H1 (cell line): ENCODE measurements around the gene ZNF644. TPM values are rescaled to one million over a fixed set of nuclear protein-coding genes. Genes with fewer than 3 reads are reported as not detected.

Experiments used
- CTCF ChIA-PET: fragments of 300-600 bp; sonication (Branson Sonifier 250); formaldehyde crosslinking; loops from one replicate; lab custom pipeline; 2021; ENCODE audit not compliant: partially characterized antibody; lab: Charles Lee
- POLR2A ChIA-PET: fragments of 300-600 bp; sonication (Branson Sonifier 250); formaldehyde crosslinking; loops from one replicate; lab custom pipeline; 2021; ENCODE audit warnings: inconsistent platforms; ENCODE audit not compliant: partially characterized antibody; lab: Charles Lee
- DNase-seq, 2 experiments: peaks; one replicate each; pipeline versions ENCODE4 v3.0.0 to v3.0.0-alpha.2; 2010 to 2022; ENCODE audit warnings: low spot score in 2 of 2, low read depth in 1 of 2, mixed read lengths in 1 of 2
- FAIRE-seq: peaks from 2 replicates; lab custom pipeline; 2011; peaks lifted over from hg19 to GRCh38; lab: Jason Lieb, UNC
- H2AFZ ChIP-seq: 2 replicates; pipeline ENCODE4 v1.8.1; 2012; ENCODE audit warnings: low read length, inconsistent platforms
- H2AK5ac ChIP-seq: 2 replicates; pipeline ENCODE4 v1.6.1; 2013; ENCODE audit warnings: low read depth, low read length
- H2BK120ac ChIP-seq: replicated peaks from 2 replicates; pipeline ENCODE3; 2013; ENCODE audit warnings: low read depth, low read length, inconsistent platforms
- H2BK12ac ChIP-seq: 2 replicates; pipeline ENCODE4 v1.6.1; 2013; ENCODE audit warnings: low read depth, low read length
- H2BK15ac ChIP-seq: 2 replicates; pipeline ENCODE4 v1.6.1; 2013; ENCODE audit warnings: low read length
- H2BK20ac ChIP-seq: 2 replicates; pipeline ENCODE4 v1.6.1; 2013; ENCODE audit warnings: low read length
- H2BK5ac ChIP-seq: 2 replicates; pipeline ENCODE4 v1.6.1; 2013; ENCODE audit warnings: low read depth, low read length
- H3K14ac ChIP-seq: 2 replicates; pipeline ENCODE4 v1.6.1; 2013; ENCODE audit warnings: inconsistent platforms; ENCODE audit not compliant: insufficient read length
- H3K18ac ChIP-seq: 2 replicates; pipeline ENCODE4 v1.6.1; 2013; ENCODE audit warnings: low read length; ENCODE audit errors: extremely low read depth
- H3K23ac ChIP-seq: 2 replicates; pipeline ENCODE4 v1.6.1; 2013; ENCODE audit warnings: inconsistent platforms; ENCODE audit not compliant: insufficient read length
- H3K23me2 ChIP-seq: 2 replicates; pipeline ENCODE4 v1.6.1; 2013; ENCODE audit warnings: low read depth, low read length
- H3K27ac ChIP-seq: 2 replicates; pipeline ENCODE4 v1.6.1; 2011; ENCODE audit warnings: low read depth, low read length, inconsistent platforms
- H3K27me3 ChIP-seq, 4 experiments: replicated peaks in 1 of 4; 1 replicate in 1 of 4; 2 replicates in 3 of 4; pipeline versions ENCODE4 v1.6.1 to v1.8.1; 2011 to 2013; ENCODE audit warnings: low read length in 3 of 4, mild to moderate bottlenecking in 3 of 4, inconsistent platforms in 2 of 4, mixed read lengths in 2 of 4, moderate library complexity in 1 of 4; ENCODE audit not compliant: control insufficient read depth in 3 of 4, insufficient read depth in 3 of 4; ENCODE audit errors: extremely low read depth in 1 of 4
- H3K36me3 ChIP-seq, 4 experiments: 2 replicates each; pipeline versions ENCODE4 v1.6.1 to v1.8.1; 2011 to 2013; ENCODE audit warnings: mild to moderate bottlenecking in 4 of 4, low read length in 3 of 4, moderate library complexity in 2 of 4, control low read depth in 1 of 4, inconsistent platforms in 1 of 4; ENCODE audit not compliant: insufficient read depth in 4 of 4, control insufficient read depth in 2 of 4
- H3K4ac ChIP-seq: replicated peaks from 2 replicates; pipeline ENCODE3; 2013; ENCODE audit warnings: low read length, low read depth, mixed read lengths, inconsistent platforms; ENCODE audit not compliant: insufficient read length
- H3K4me1 ChIP-seq, 4 experiments: replicated peaks in 1 of 4; 1 replicate in 1 of 4; 2 replicates in 3 of 4; pipeline versions ENCODE4 v1.6.1 to v1.8.1; 2011 to 2013; ENCODE audit warnings: low read length in 3 of 4, inconsistent platforms in 2 of 4, mixed read lengths in 1 of 4; ENCODE audit not compliant: insufficient read depth in 4 of 4, control insufficient read depth in 3 of 4
- H3K4me2 ChIP-seq, 2 experiments: 2 replicates each; pipeline versions ENCODE4 v1.6.1 to v1.8.1; 2011 to 2013; ENCODE audit warnings: low read depth in 2 of 2, low read length in 2 of 2, control low read depth in 1 of 2, inconsistent platforms in 1 of 2, mild to moderate bottlenecking in 1 of 2; ENCODE audit not compliant: insufficient read depth in 1 of 2
- H3K4me3 ChIP-seq, 4 experiments: fragments of 200-600, 300-600 bp in 1 of 4; sonication (generic), shearing (Covaris generic), sonication (Bioruptor Twin) in 1 of 4; 2 replicates each; pipeline versions ENCODE4 v1.5.1 to v1.8.1; 2011 to 2016; ENCODE audit warnings: low read length in 4 of 4, low read depth in 3 of 4, control low read depth in 2 of 4, inconsistent platforms in 2 of 4, mild to moderate bottlenecking in 2 of 4, mixed read lengths in 1 of 4, moderate library complexity in 1 of 4; ENCODE audit not compliant: insufficient read depth in 2 of 4; ENCODE audit errors: extremely low read depth in 1 of 4
- H3K56ac ChIP-seq: replicated peaks from 2 replicates; pipeline ENCODE3; 2013; ENCODE audit warnings: low read depth, mild to moderate bottlenecking, mixed read lengths, low read length, inconsistent platforms; ENCODE audit not compliant: insufficient read length
- H3K79me1 ChIP-seq: 2 replicates; pipeline ENCODE4 v1.6.1; 2013; ENCODE audit warnings: low read depth, low read length, control low read depth
- H3K79me2 ChIP-seq, 2 experiments: 2 replicates each; pipeline versions ENCODE4 v1.6.1 to v1.8.1; 2012 to 2013; ENCODE audit warnings: low read length in 2 of 2, mild to moderate bottlenecking in 2 of 2, inconsistent platforms in 1 of 2; ENCODE audit not compliant: insufficient read depth in 2 of 2, control insufficient read depth in 1 of 2
- H3K9ac ChIP-seq, 4 experiments: replicated peaks in 1 of 4; 1 replicate in 1 of 4; 2 replicates in 3 of 4; pipeline versions ENCODE4 v1.6.1 to v1.8.1; 2011 to 2013; ENCODE audit warnings: low read depth in 3 of 4, low read length in 3 of 4, control low read depth in 2 of 4, mild to moderate bottlenecking in 2 of 4, moderate library complexity in 2 of 4, inconsistent platforms in 1 of 4; ENCODE audit errors: extremely low read depth in 1 of 4
- H3K9me3 ChIP-seq, 2 experiments: 2 replicates each; pipeline versions ENCODE4 v1.6.1 to v1.8.1; 2012 to 2013; ENCODE audit warnings: mild to moderate bottlenecking in 2 of 2, moderate library complexity in 2 of 2, control low read depth in 1 of 2, inconsistent platforms in 1 of 2, low read depth in 1 of 2, low read length in 1 of 2, mixed read lengths in 1 of 2; ENCODE audit not compliant: insufficient read depth in 2 of 2
- H4K20me1 ChIP-seq, 2 experiments: replicated peaks in 1 of 2; 2 replicates each; pipeline versions ENCODE3 to v1.8.1; 2011 to 2013; ENCODE audit warnings: inconsistent platforms in 2 of 2, low read length in 2 of 2, mild to moderate bottlenecking in 1 of 2; ENCODE audit not compliant: insufficient read depth in 2 of 2, control insufficient read depth in 1 of 2
- H4K5ac ChIP-seq: 2 replicates; pipeline ENCODE4 v1.6.1; 2013; ENCODE audit warnings: low read length, low read depth, mixed read lengths, inconsistent platforms; ENCODE audit not compliant: insufficient read length
- H4K8ac ChIP-seq: 2 replicates; pipeline ENCODE4 v1.8.0; 2013; ENCODE audit warnings: mild to moderate bottlenecking, moderate library complexity, low read length, inconsistent platforms; ENCODE audit not compliant: insufficient read depth; ENCODE audit errors: extremely low read depth
- H4K91ac ChIP-seq: replicated peaks from 2 replicates; pipeline ENCODE3; 2013; ENCODE audit warnings: low read length, mixed read lengths, inconsistent platforms; ENCODE audit not compliant: insufficient read length
- CBX5 ChIP-seq: fragments of 300-800, 300-1000 bp; sonication (generic); IDR thresholded peaks from 2 replicates; pipeline ENCODE4 v1.7.1; 2016; ENCODE audit warnings: antibody characterized with exemption, low read length, low read depth
- CREB1 ChIP-seq: IDR thresholded peaks from 2 replicates; pipeline ENCODE4 v1.6.1; 2012; ENCODE audit warnings: inconsistent platforms
- EP300 ChIP-seq, 2 experiments: IDR thresholded peaks; 1 replicate in 1 of 2; 2 replicates in 1 of 2; pipeline ENCODE4 v1.6.1; 2011 to 2012; ENCODE audit warnings: low read depth in 2 of 2, low read length in 2 of 2, mild to moderate bottlenecking in 2 of 2, borderline replicate concordance in 1 of 2, inconsistent platforms in 1 of 2, moderate library complexity in 1 of 2
- EZH2 ChIP-seq: fragments of 200-600 bp; sonication (generic); IDR thresholded peaks from 2 replicates; pipeline ENCODE4 v1.7.1; 2012; ENCODE audit warnings: low read depth, mild to moderate bottlenecking, moderate library complexity, low read length, inconsistent platforms; ENCODE audit not compliant: severe bottlenecking
- KDM1A ChIP-seq: fragments of 200-600, 300-600 bp; sonication (generic); IDR thresholded peaks from 2 replicates; pipeline ENCODE4 v1.7.1; 2016; ENCODE audit warnings: mild to moderate bottlenecking, low read length, borderline replicate concordance
- KDM4A ChIP-seq: IDR thresholded peaks from one replicate; pipeline ENCODE4 v1.7.1; 2012; ENCODE audit warnings: low read depth, mild to moderate bottlenecking, moderate library complexity, low read length, inconsistent platforms; ENCODE audit not compliant: severe bottlenecking
- MAFK ChIP-seq: IDR thresholded peaks from 2 replicates; pipeline ENCODE4 v1.6.1; 2012; ENCODE audit warnings: low read depth, mild to moderate bottlenecking, improper control_type of control experiment, low read length
- SP2 ChIP-seq: IDR thresholded peaks from 2 replicates; pipeline ENCODE4 v1.6.1; 2012; ENCODE audit warnings: mild to moderate bottlenecking, low read length, inconsistent platforms
- SRF ChIP-seq: IDR thresholded peaks from 2 replicates; pipeline ENCODE4 v1.6.1; 2011; ENCODE audit warnings: mild to moderate bottlenecking, low read depth, low read length, moderate library complexity
- YY1 ChIP-seq: IDR thresholded peaks from 2 replicates; pipeline ENCODE4 v1.6.1; 2011; ENCODE audit warnings: low read depth, mild to moderate bottlenecking, low read length
- WGBS, 2 experiments: shearing (Covaris generic) in 1 of 2; methylation state at CpG; one replicate each; pipeline versions ENCODE4 v1.1.6 to v1.1.7; 2013 to 2015; ENCODE audit warnings: low lambda C conversion rate in 2 of 2, mixed read lengths in 2 of 2, inconsistent platforms in 1 of 2, low coverage in 1 of 2, missing lambda C conversion rate in 1 of 2; ENCODE audit not compliant: insufficient replicate concordance in 2 of 2, insufficient coverage in 1 of 2, insufficient read length in 1 of 2; ENCODE audit errors: extremely low coverage in 1 of 2, missing lambda C conversion rate in 1 of 2; 5-methylcytosine and 5-hydroxymethylcytosine counted together
- polyA plus RNA-seq, 7 experiments: library from polyadenylated mRNA; depleted of rRNA in 3 of 7; stranded (reverse) in 5 of 7; unstranded in 2 of 7; fragments of >200 nt in 5 of 7; fragments of 200-250 nt in 2 of 7; gene quantifications; 1 replicate in 5 of 7; 2 replicates in 1 of 7; 4 replicates in 1 of 7; pipeline versions ENCODE4 v1.2.1 to v1.2.3, GENCODE V29; 2011 to 2013; ENCODE audit warnings: missing spikeins in 2 of 7, mixed read lengths in 2 of 7
- total RNA-seq: library from RNA; stranded (reverse); fragmentation: NEBNext Ultra II Directional; extraction: Animal tissue kit (Norgen Biotek cat#: 25700); gene quantifications from 2 replicates; pipeline ENCODE4 v1.2.1, GENCODE V29; 2021
- TF ChIP-seq, protein P1 (sequence below): IDR thresholded peaks from 2 replicates; pipeline ENCODE4 v1.6.1; 2012; ENCODE audit warnings: low read length, inconsistent platforms
- TF ChIP-seq, protein P2 (sequence below): IDR thresholded peaks from 2 replicates; pipeline ENCODE4 v1.6.1; 2011; ENCODE audit warnings: low read depth, mild to moderate bottlenecking, low read length; ENCODE audit not compliant: insufficient read depth

Gene ZNF644
- total and polyA plus RNA-seq, 2 of the 8 experiments (the other 6 are each of a cell fraction or from before 2014, with no cell fraction given) = 14.5 to 93.5 TPM

GRCh38 chr1:90989302-90989701, 32.5 kb downstream of the ZNF644 start:
- no peak for DNase-seq
- peaks cover 31 to 100% of the 10 kb centered on the region in 2 experiments for H3K79me2 ChIP-seq
- no peak overlapping the region for H3K14ac ChIP-seq
- H4K5ac ChIP-seq = no peak overlapping the region
- ChIA-PET POLR2A (no interaction called here), CTCF (no interaction called here)
- H3K23ac ChIP-seq = no peak overlapping the region
- H4K20me1 ChIP-seq = peaks cover 8 to 11% of the 10 kb centered on the region in 2 experiments
- no peak overlapping the region for H2BK12ac ChIP-seq
- peaks cover 7% of the 10 kb centered on the region for H3K79me1 ChIP-seq
- H3K4ac ChIP-seq = no peak overlapping the region
- H2AK5ac ChIP-seq = no peak overlapping the region
- H3K27ac ChIP-seq = no peak overlapping the region
- H3K9ac ChIP-seq = no peak overlapping the region
- H3K27me3 ChIP-seq = no peaks in the 10 kb centered on the region
- H2BK20ac ChIP-seq = no peak overlapping the region
- H3K9me3 ChIP-seq = peaks cover 20 to 24% of the 10 kb centered on the region in 2 experiments
- H4K8ac ChIP-seq = no peak overlapping the region
- H2BK5ac ChIP-seq = no peak overlapping the region
- no peak overlapping the region for H2BK120ac ChIP-seq
- no peak overlapping the region for H3K56ac ChIP-seq
- H2BK15ac ChIP-seq = no peak overlapping the region
- H4K91ac ChIP-seq = no peak overlapping the region
- no peak overlapping the region for H2AFZ ChIP-seq
- H3K23me2 ChIP-seq = no peaks in the 10 kb centered on the region
- H3K4me3 ChIP-seq = no peak overlapping the region
- FAIRE-seq = no peak
- no peak overlapping the region for H3K4me2 ChIP-seq
- H3K18ac ChIP-seq = no peak overlapping the region
- WGBS, 2 experiments = 88% methylated on average over 4 of the region's 4 CpGs; no CpG with 5 or more reads in 1 of the 2 experiments
- H3K4me1 ChIP-seq = peaks cover 0 to 4% (median 1%) of the 10 kb centered on the region in 4 experiments; a peak in 2 of 7 replicates
- H3K36me3 ChIP-seq = peaks cover 0 to 31% (median 16%) of the 10 kb centered on the region in 4 experiments; a peak in 4 of 8 replicates
- TF ChIP-seq KDM1A (no peak), EP300 (IDR thresholded peaks at IDR 0.05; ENCODE audit: borderline replicate concordance in 1 of 2, low read depth in 2 of 2, low read length in 2 of 2) (no peak), CREB1 (no peak), MAFK (no peak), EZH2 (no peak), SP2 (no peak), YY1 (no peak), SRF (no peak), CBX5 (no peak), KDM4A (no peak)
- TF ChIP-seq, protein P1, sequence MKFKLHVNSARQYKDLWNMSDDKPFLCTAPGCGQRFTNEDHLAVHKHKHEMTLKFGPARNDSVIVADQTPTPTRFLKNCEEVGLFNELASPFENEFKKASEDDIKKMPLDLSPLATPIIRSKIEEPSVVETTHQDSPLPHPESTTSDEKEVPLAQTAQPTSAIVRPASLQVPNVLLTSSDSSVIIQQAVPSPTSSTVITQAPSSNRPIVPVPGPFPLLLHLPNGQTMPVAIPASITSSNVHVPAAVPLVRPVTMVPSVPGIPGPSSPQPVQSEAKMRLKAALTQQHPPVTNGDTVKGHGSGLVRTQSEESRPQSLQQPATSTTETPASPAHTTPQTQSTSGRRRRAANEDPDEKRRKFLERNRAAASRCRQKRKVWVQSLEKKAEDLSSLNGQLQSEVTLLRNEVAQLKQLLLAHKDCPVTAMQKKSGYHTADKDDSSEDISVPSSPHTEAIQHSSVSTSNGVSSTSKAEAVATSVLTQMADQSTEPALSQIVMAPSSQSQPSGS = no peak
- TF ChIP-seq, protein P2, sequence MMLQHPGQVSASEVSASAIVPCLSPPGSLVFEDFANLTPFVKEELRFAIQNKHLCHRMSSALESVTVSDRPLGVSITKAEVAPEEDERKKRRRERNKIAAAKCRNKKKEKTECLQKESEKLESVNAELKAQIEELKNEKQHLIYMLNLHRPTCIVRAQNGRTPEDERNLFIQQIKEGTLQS = no peak
